PC-9 (cell line): ENCODE results near the gene GLT8D1. TPM values are rescaled to one million over a fixed set of nuclear protein-coding genes. Genes with fewer than 3 reads are reported as not detected.
A peak's percentile ranks its signal among the peaks of the same experiment; 100 is the strongest.

Source experiments
- BruUV-seq: library from RNA; stranded (reverse); fragments of 400-500 nt; replicated peaks from 2 replicates; lab custom pipeline; 2021; lab: Mats Ljungman, UMichigan
- CTCF ChIA-PET: fragments of 300-600 bp; sonication (Branson Sonifier 250); formaldehyde crosslinking; loops from one replicate; lab custom pipeline; 2022; ENCODE audit warnings: antibody characterized with exemption; lab: Charles Lee
- POLR2A ChIA-PET: fragments of 300-600 bp; sonication (Branson Sonifier 250); formaldehyde crosslinking; loops from one replicate; lab custom pipeline; 2022; ENCODE audit warnings: antibody characterized with exemption; ENCODE audit not compliant: unreplicated experiment; lab: Charles Lee
- DNase-seq, 2 experiments: peaks; one replicate each; pipeline versions ENCODE4 v3.0.0 to v3.0.0-alpha.2; 2015 to 2022; ENCODE audit warnings: mixed read lengths in 1 of 2
- H2AFZ ChIP-seq: fragments of 200-600 bp; sonication (generic); 2 replicates; pipeline ENCODE4 v1.8.1; 2017; ENCODE audit warnings: antibody characterized with exemption
- H3F3A ChIP-seq: fragments of 200-600 bp; sonication (generic); 2 replicates; pipeline ENCODE4 v1.8.1; 2017; ENCODE audit warnings: antibody characterized with exemption, mild to moderate bottlenecking, low read depth; ENCODE audit not compliant: insufficient read depth
- H3K27ac ChIP-seq: fragments of 200-600 bp; sonication (generic); 2 replicates; pipeline ENCODE4 v1.6.1; 2016; ENCODE audit warnings: mixed run types
- H3K27me3 ChIP-seq: fragments of 200-600 bp; sonication (generic); 2 replicates; pipeline ENCODE4 v1.6.1; 2016; ENCODE audit warnings: low read depth, mixed run types; ENCODE audit not compliant: insufficient read depth
- H3K36me3 ChIP-seq: fragments of 200-600 bp; sonication (generic); 2 replicates; pipeline ENCODE4 v1.6.1; 2016; ENCODE audit warnings: low read depth, mixed run types
- H3K4me1 ChIP-seq: fragments of 200-600 bp; sonication (generic); replicated peaks from 2 replicates; pipeline ENCODE4 v1.6.1; 2016; ENCODE audit warnings: mixed run types; ENCODE audit not compliant: insufficient read depth
- H3K4me2 ChIP-seq: fragments of 200-600 bp; sonication (generic); 2 replicates; pipeline ENCODE4 v1.6.1; 2017; ENCODE audit warnings: mixed run types
- H3K4me3 ChIP-seq: fragments of 200-600 bp; sonication (generic); 2 replicates; pipeline ENCODE4 v1.6.1; 2016; ENCODE audit warnings: mixed run types
- H3K79me2 ChIP-seq: fragments of 200-600 bp; sonication (generic); 2 replicates; pipeline ENCODE4 v1.6.1; 2017; ENCODE audit warnings: low read depth, mixed run types
- H3K9me2 ChIP-seq: fragments of 200-600 bp; sonication (generic); 2 replicates; pipeline ENCODE4 v1.8.1; 2017; ENCODE audit warnings: mild to moderate bottlenecking; ENCODE audit not compliant: insufficient read depth
- H3K9me3 ChIP-seq: fragments of 200-600 bp; sonication (generic); 2 replicates; pipeline ENCODE4 v1.8.1; 2016; ENCODE audit warnings: low read depth; ENCODE audit not compliant: insufficient read depth
- H4K20me1 ChIP-seq: fragments of 200-600 bp; sonication (generic); 2 replicates; pipeline ENCODE4 v1.8.1; 2017; ENCODE audit not compliant: insufficient read depth
- CTCF ChIP-seq: fragments of 200-600 bp; sonication (generic); conservative IDR thresholded peaks from 2 replicates; pipeline ENCODE4 v1.6.1; 2017; ENCODE audit warnings: mixed run types, antibody characterized with exemption, mild to moderate bottlenecking, moderate library complexity
- EZH2 ChIP-seq: fragments of 200-600 bp; sonication (generic); IDR thresholded peaks from 2 replicates; pipeline ENCODE4 v1.8.0; 2017; ENCODE audit warnings: antibody characterized with exemption, low read depth
- intact Hi-C: fragments of 100-400 bp; cut with micrococcal nuclease; formaldehyde crosslinking; loops from one replicate; pipeline ENCODE4 v1.10.0; 2022; ENCODE audit not compliant: unreplicated experiment
- total RNA-seq: library from RNA; stranded (reverse); gene quantifications from 2 replicates; pipeline ENCODE4 v1.2.3, GENCODE V29; 2021

The GLT8D1 gene
- total RNA-seq, 1 experiment from 2014 or later: 48.6 TPM

GRCh38 chr3:52743721-52744120, 38.1 kb upstream of the GLT8D1 start:
- ChIA-PET CTCF (interaction anchor here (0.6 kb wide), 1 partner anchor 16 kb away, joined by 4 read pairs; no protein-coding TSS in a partner anchor), POLR2A (no interaction called here)
- intact Hi-C loops: loop anchor here (5.0 kb wide), 1 partner anchor 189 kb away; no protein-coding TSS in a partner anchor
- Histone ChIP-seq H3K79me2 (no peaks in the 10 kb centered on the region), H3K4me1 (no peaks in the 10 kb centered on the region), H3K4me3 (no peak overlapping the region), H3K36me3 (no peaks in the 10 kb centered on the region), H3F3A (no peaks in the 10 kb centered on the region), H3K9me3 (no peaks in the 10 kb centered on the region), H3K4me2 (no peak overlapping the region), H3K9me2 (no peaks in the 10 kb centered on the region), H2AFZ (no peak overlapping the region), H4K20me1 (no peaks in the 10 kb centered on the region), H3K27me3 (no peaks in the 10 kb centered on the region), H3K27ac (no peak overlapping the region)
- no TSS peak for BruUV-seq
- TF ChIP-seq CTCF (no peak), EZH2 (no peak)
- no peak for DNase-seq

- ChIA-PET CTCF (interaction anchor here (0.6 kb wide), 1 partner anchor 16 kb away, joined by 4 read pairs; no protein-coding TSS in a partner anchor), POLR2A (no interaction called here)
- H3K4me3 ChIP-seq: no peak overlapping the region
- H3K9me2 ChIP-seq: no peaks in the 10 kb centered on the region
- no peaks in the 10 kb centered on the region for H3K4me1 ChIP-seq
- no peaks in the 10 kb centered on the region for H4K20me1 ChIP-seq
- no peak overlapping the region for H3K27ac ChIP-seq
- no TSS peak for BruUV-seq
- H3K4me2 ChIP-seq: no peak overlapping the region
- no peak overlapping the region for H2AFZ ChIP-seq
- H3K9me3 ChIP-seq: no peaks in the 10 kb centered on the region
- no peaks in the 10 kb centered on the region for H3K79me2 ChIP-seq
- no peaks in the 10 kb centered on the region for H3K36me3 ChIP-seq
- TF ChIP-seq CTCF: no peak
- TF ChIP-seq EZH2: no peak
- DNase-seq: no peak
- no peaks in the 10 kb centered on the region for H3K27me3 ChIP-seq
- H3F3A ChIP-seq: no peaks in the 10 kb centered on the region
- intact Hi-C loops: loop anchor here (5.0 kb wide), 1 partner anchor 189 kb away; no protein-coding TSS in a partner anchor
These were observed 37.6 kb upstream of the GLT8D1 start for GRCh38 chr3:52743152-52743551.

- TF ChIP-seq CTCF (peak; percentile 64), EZH2 (no peak)
- H3K27ac ChIP-seq: no peak overlapping the region
- no peaks in the 10 kb centered on the region for H4K20me1 ChIP-seq
- CTCF ChIA-PET: no interaction called here
- no peaks in the 10 kb centered on the region for H3K36me3 ChIP-seq
- no peaks in the 10 kb centered on the region for H3K4me1 ChIP-seq
- peak in 1 of 2 experiments; percentile 0 for DNase-seq
- H3F3A ChIP-seq: no peaks in the 10 kb centered on the region
- no peak overlapping the region for H2AFZ ChIP-seq
- BruUV-seq: TSS peak; percentile 22
- intact Hi-C loops: loop anchor here (1.0 to 5.0 kb wide), 2 partner anchors 190 to 330 kb away; no protein-coding TSS in a partner anchor
- H3K4me3 ChIP-seq: no peak overlapping the region
- no peaks in the 10 kb centered on the region for H3K9me3 ChIP-seq
- no peaks in the 10 kb centered on the region for H3K9me2 ChIP-seq
- no peaks in the 10 kb centered on the region for H3K27me3 ChIP-seq
- no peaks in the 10 kb centered on the region for H3K79me2 ChIP-seq
- POLR2A ChIA-PET: no interaction called here
- no peak overlapping the region for H3K4me2 ChIP-seq
These were observed 36.9 kb upstream of the GLT8D1 start for GRCh38 chr3:52742418-52743041.
